ENCODE data around the gene KRTAP10-8. TPM values are rescaled to one million over a fixed set of nuclear protein-coding genes. Genes with fewer than 3 reads are reported as not detected.

KRTAP10-8 gene
- total and polyA plus RNA-seq, 2 of the 4 experiments (the other 2 are of a cell fraction), result not detected

DNA sequence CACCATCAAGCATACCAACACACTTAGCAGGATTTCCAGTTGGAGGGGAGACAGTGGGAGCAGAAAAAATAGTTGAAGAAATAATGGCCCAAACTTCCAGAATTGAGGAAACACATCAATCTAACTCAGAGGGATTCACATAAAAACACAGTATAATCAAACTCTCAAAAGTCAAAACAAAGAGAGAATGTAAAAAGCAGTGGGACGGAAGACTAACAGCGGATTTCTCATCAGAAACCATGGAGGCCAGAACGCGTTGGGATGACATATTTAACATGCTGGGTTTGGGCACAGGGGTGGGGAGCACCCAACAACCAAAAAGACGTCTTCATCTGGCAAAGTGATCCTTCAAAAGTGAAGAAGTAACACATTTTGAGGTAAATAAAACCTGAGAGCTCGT, 8.0 kb downstream of the KRTAP10-8 start:
- H3K9ac ChIP-seq (ENCODE audit: low read depth, low read length), result no peak overlapping the region
- no peak overlapping the region for H3K4me3 ChIP-seq (ENCODE audit: insufficient read depth, low read depth, low read length)
- H3K18ac ChIP-seq (ENCODE audit: low read depth, low read length), result no peak overlapping the region
- CTCF ChIA-PET, result no interaction called here
- no peaks in the 10 kb centered on the region for H3K9me1 ChIP-seq (ENCODE audit: insufficient read depth, low read length)
- no peaks in the 10 kb centered on the region for H4K20me1 ChIP-seq (ENCODE audit: insufficient read depth, low read length)
- no peaks in the 10 kb centered on the region for H3K79me1 ChIP-seq (ENCODE audit: low read depth in 1 of 2, low read length in 2 of 2)
- H2AK5ac ChIP-seq (ENCODE audit: low read depth, low read length), result no peak overlapping the region
- H2BK20ac ChIP-seq (ENCODE audit: low read depth, low read length), result no peak overlapping the region
- H4K5ac ChIP-seq (ENCODE audit: low read depth, low read length), result no peak overlapping the region
- H4K91ac ChIP-seq (ENCODE audit: insufficient read depth, low read depth, low read length), result no peak overlapping the region
- H2BK120ac ChIP-seq (ENCODE audit: low read depth, low read length), result no peak overlapping the region
- peaks cover 3% of the 10 kb centered on the region; the same call in 1 of the 2 replicates for H3K27me3 ChIP-seq (ENCODE audit: control insufficient read depth, insufficient read depth, low read length)
- H3K14ac ChIP-seq (replicated peaks; ENCODE audit: low read depth, low read length), result no peak overlapping the region
- no peaks in the 10 kb centered on the region for H3K4me1 ChIP-seq (ENCODE audit: control insufficient read depth, insufficient read depth, low read length)
- H3K36me3 ChIP-seq (ENCODE audit: control insufficient read depth, insufficient read depth, low read length), result no peaks in the 10 kb centered on the region
- no peak overlapping the region for H2BK5ac ChIP-seq (ENCODE audit: low read depth, low read length, poor library complexity, severe bottlenecking)
- H2AFZ ChIP-seq (replicated peaks; ENCODE audit: low read length, poor library complexity), result no peak overlapping the region
- in situ Hi-C loops (cut with MboI; ENCODE audit: low sequenced_read_pairs) (no loop called here), intact Hi-C loops (cut with micrococcal nuclease) (no loop called here), dilution Hi-C loops (cut with HindIII; ENCODE audit: low sequenced_read_pairs, unreplicated experiment) (no loop called here)
- ATAC-seq (ENCODE audit: low read depth), result no peak
- no peak overlapping the region for H3K23ac ChIP-seq (ENCODE audit: low read depth, low read length)
- BruUV-seq (replicated peaks), result no TSS peak
- no peak overlapping the region for H3K56ac ChIP-seq (ENCODE audit: extremely low read depth, insufficient read depth, low read length)
- H3K27ac ChIP-seq (ENCODE audit: insufficient read depth, low read length), result no peak overlapping the region
- H4K8ac ChIP-seq (ENCODE audit: low read depth in 2 of 2, low read length in 2 of 2), result no peak overlapping the region
- DNase-seq, result no peak
- WGBS, 2 experiments (ENCODE audit: extremely low coverage in 2 of 2, insufficient read length in 1 of 2), result 33% methylated on average over 1 of the region's 6 CpGs; no CpG with 5 or more reads in 1 of the 2 experiments
- H2AK9ac ChIP-seq (replicated peaks; ENCODE audit: low read depth, low read length, poor library complexity), result no peak overlapping the region
- POLR2A ChIA-PET (ENCODE audit: unreplicated experiment), result no interaction called here
- no peak overlapping the region for H3K4ac ChIP-seq (ENCODE audit: low read depth, low read length)
- peaks cover 1% of the 10 kb centered on the region; the same call in 1 of the 2 replicates for H3K9me3 ChIP-seq (ENCODE audit: control insufficient read depth, insufficient read depth, low read length)
- TF ChIP-seq MAZ (IDR thresholded peaks at IDR 0.05; ENCODE audit: borderline replicate concordance, low read depth, low read length) (no peak), CEBPB (IDR thresholded peaks at IDR 0.05; ENCODE audit: low read depth, low read length) (no peak), MXI1 (IDR thresholded peaks at IDR 0.05; ENCODE audit: borderline replicate concordance, low read depth, low read length) (no peak), NFE2L2 (IDR thresholded peaks at IDR 0.05; ENCODE audit: low read depth, low read length) (no peak), RAD21 (IDR thresholded peaks at IDR 0.05; ENCODE audit: low read length) (no peak), MAFK (IDR thresholded peaks at IDR 0.05; ENCODE audit: low read depth, low read length) (no peak), SMC3 (IDR thresholded peaks at IDR 0.05; ENCODE audit: low read depth, low read length) (no peak)
- H3K4me2 ChIP-seq (ENCODE audit: low read depth, low read length), result no peak overlapping the region
- no peak overlapping the region for H2BK15ac ChIP-seq (ENCODE audit: low read depth, low read length)

Data from IMR-90 (cell line).